ENCODE data around the gene BABAM2.

DNA sequence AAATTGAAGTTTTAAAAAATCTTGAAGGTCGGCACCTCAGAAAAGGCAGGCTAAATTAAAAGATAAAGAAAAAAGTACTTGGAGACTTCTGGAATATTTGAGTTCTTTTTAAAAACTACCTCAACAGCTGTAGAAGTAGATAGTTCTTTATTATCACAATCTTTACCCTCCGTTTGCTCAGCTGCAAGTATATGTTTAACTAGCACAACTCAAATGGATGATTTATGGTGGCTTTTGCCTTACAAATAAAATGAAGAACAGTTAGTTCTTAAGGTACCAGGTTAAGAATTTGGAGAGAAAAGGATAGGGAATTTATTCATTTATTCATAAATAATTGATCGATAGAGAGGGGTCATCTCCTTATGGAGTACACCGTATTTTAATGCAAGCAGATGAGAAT lies 264.6 kb downstream of the BABAM2 start:
- TF ChIP-seq, protein P1, sequence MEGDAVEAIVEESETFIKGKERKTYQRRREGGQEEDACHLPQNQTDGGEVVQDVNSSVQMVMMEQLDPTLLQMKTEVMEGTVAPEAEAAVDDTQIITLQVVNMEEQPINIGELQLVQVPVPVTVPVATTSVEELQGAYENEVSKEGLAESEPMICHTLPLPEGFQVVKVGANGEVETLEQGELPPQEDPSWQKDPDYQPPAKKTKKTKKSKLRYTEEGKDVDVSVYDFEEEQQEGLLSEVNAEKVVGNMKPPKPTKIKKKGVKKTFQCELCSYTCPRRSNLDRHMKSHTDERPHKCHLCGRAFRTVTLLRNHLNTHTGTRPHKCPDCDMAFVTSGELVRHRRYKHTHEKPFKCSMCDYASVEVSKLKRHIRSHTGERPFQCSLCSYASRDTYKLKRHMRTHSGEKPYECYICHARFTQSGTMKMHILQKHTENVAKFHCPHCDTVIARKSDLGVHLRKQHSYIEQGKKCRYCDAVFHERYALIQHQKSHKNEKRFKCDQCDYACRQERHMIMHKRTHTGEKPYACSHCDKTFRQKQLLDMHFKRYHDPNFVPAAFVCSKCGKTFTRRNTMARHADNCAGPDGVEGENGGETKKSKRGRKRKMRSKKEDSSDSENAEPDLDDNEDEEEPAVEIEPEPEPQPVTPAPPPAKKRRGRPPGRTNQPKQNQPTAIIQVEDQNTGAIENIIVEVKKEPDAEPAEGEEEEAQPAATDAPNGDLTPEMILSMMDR (IDR thresholded peaks at IDR 0.05; ENCODE audit: insufficient read depth, low read length, poor library complexity, severe bottlenecking), result no peak
- no peak for TF ChIP-seq EZH2phosphoT487 (conservative IDR thresholded peaks at IDR 0.05; ENCODE audit: low read length)

Data from SU-DHL-6 (cell line).